ENCODE measurements around the gene EBF3. TPM values are rescaled to one million over a fixed set of nuclear protein-coding genes. Genes with fewer than 3 reads are reported as not detected.

The EBF3 gene
- total RNA-seq, 1 experiment from 2014 or later: 0.64 TPM

DNA sequence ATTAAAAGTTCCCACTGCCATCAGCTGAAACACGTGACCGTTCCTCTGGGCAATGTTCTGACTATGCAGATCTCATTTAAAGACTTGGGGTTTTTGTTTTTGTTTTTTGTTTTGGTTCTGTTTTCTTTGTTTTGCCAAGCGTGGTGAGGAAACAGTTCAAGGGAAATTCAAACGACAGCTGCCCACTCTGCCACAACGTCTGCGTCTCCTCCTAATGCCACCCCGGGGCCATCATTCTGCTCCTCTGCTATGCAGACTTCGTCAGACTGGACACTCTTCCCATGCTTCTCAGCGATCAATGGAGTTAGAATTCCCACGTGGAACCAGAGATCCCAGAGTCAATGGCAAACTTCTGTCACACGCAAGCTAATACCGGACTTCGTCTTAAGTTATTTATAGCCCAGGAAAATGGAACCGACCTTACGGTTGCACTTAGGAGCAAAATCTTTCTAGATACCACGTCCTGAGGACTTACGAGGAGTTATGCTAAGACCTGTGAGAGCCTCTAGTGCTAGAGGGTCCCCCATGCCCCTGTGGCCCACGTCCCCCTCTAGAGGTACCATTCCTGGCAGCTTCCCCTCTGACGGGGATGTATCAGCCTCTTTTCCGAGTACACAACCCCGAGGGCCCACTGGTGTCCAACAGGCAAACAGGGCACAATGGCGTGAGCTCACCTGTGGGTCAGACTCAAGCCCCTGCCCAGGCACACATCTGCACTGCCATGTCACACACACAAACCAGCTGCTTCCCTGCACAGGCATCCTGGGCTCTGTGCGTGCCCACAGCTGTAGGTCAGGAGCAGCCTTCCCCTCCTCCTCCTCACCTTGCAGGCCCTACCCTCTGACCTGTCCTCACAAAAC lies 24.4 kb downstream of the EBF3 start:
- CTCF ChIA-PET: no interaction called here

GRCh38 chr10:129938460-129938859 lies 25.6 kb downstream of the EBF3 start:
- ATAC-seq (no peak), DNase-seq (ENCODE audit: low read depth, low spot score) (no peak)
- Histone ChIP-seq H3K27ac (ENCODE audit: low read length) (no peak overlapping the region), H3K4me1 (ENCODE audit: control insufficient read depth, insufficient read depth, low read length) (no peaks in the 10 kb centered on the region), H3K36me3 (ENCODE audit: control insufficient read depth, insufficient read depth, low read length) (no peaks in the 10 kb centered on the region), H3K4me3 (ENCODE audit: low read depth in 2 of 2, low read length in 2 of 2) (no peak overlapping the region), H3K27me3 (ENCODE audit: control insufficient read depth, insufficient read depth, low read length) (no peaks in the 10 kb centered on the region), H3K9me3 (ENCODE audit: control insufficient read depth, insufficient read depth, low read depth, low read length) (no peaks in the 10 kb centered on the region)
- intact Hi-C loops (cut with micrococcal nuclease; ENCODE audit: unreplicated experiment): loop anchor here (5.0 kb wide), 1 partner anchor 589 kb away; no protein-coding TSS in a partner anchor
- ChIA-PET CTCF (no interaction called here), POLR2A (interaction anchor here (0.7 kb wide), 1 partner anchor 48 kb away, joined by 8 read pairs; no protein-coding TSS in a partner anchor)
- in situ Hi-C loops (cut with HindIII; ENCODE audit: low pct_unique_long_range_greater_than_20kb, low sequenced_read_pairs): no loop called here
- no peak for TF ChIP-seq POLR2AphosphoS5 (IDR thresholded peaks at IDR 0.05; ENCODE audit: low read depth, low read length)
- no peak for TF ChIP-seq SIN3A (IDR thresholded peaks at IDR 0.05; ENCODE audit: borderline replicate concordance, insufficient read depth, low read depth, low read length)
- no peak for TF ChIP-seq CTCF (IDR thresholded peaks at IDR 0.05)
- no peak for TF ChIP-seq REST (IDR thresholded peaks at IDR 0.05; ENCODE audit: insufficient read depth in 1 of 2, low read depth in 2 of 2, low read length in 1 of 2)
- TF ChIP-seq TCF7L2 (IDR thresholded peaks at IDR 0.05; ENCODE audit: low read depth, low read length): no peak
- no TSS peak for BruUV-seq (replicated peaks)

More for the DNA sequence above, 24.4 kb downstream of the EBF3 start:
- H3K4me1 ChIP-seq (ENCODE audit: control insufficient read depth, insufficient read depth, low read length): no peaks in the 10 kb centered on the region
- H3K27me3 ChIP-seq (ENCODE audit: control insufficient read depth, insufficient read depth, low read length): no peaks in the 10 kb centered on the region
- no peak overlapping the region for H3K4me3 ChIP-seq (ENCODE audit: low read depth in 2 of 2, low read length in 2 of 2)
- DNase-seq (ENCODE audit: low read depth, low spot score) (no peak), ATAC-seq (no peak)
- no peak overlapping the region for H3K27ac ChIP-seq (ENCODE audit: low read length)
- POLR2A ChIA-PET: no interaction called here
- intact Hi-C loops (cut with micrococcal nuclease; ENCODE audit: unreplicated experiment): loop anchor here (5.0 kb wide), 1 partner anchor 588 kb away; no protein-coding TSS in a partner anchor
- H3K9me3 ChIP-seq (ENCODE audit: control insufficient read depth, insufficient read depth, low read depth, low read length): no peaks in the 10 kb centered on the region
- in situ Hi-C loops (cut with HindIII; ENCODE audit: low pct_unique_long_range_greater_than_20kb, low sequenced_read_pairs): no loop called here
- TF ChIP-seq POLR2AphosphoS5 (IDR thresholded peaks at IDR 0.05; ENCODE audit: low read depth, low read length) (no peak), TCF7L2 (IDR thresholded peaks at IDR 0.05; ENCODE audit: low read depth, low read length) (no peak), CTCF (IDR thresholded peaks at IDR 0.05) (no peak), SIN3A (IDR thresholded peaks at IDR 0.05; ENCODE audit: borderline replicate concordance, insufficient read depth, low read depth, low read length) (no peak)
- H3K36me3 ChIP-seq (ENCODE audit: control insufficient read depth, insufficient read depth, low read length): no peaks in the 10 kb centered on the region
- no TSS peak for BruUV-seq (replicated peaks)
